GM15510 (cell line): Measurements from ENCODE around the gene HDAC9.

Experiments used
- POLR2A ChIP-seq: IDR thresholded peaks from 3 replicates; pipeline ENCODE4 v1.6.1; 2011; ENCODE audit warnings: borderline replicate concordance; ENCODE audit not compliant: insufficient read length; ENCODE audit errors: extremely low read depth

Gene HDAC9

GRCh38 chr7:18843979-18844378 lies 348.4 kb downstream of the HDAC9 start:
- no peak for TF ChIP-seq POLR2A

GRCh38 chr7:18844735-18845134 lies 349.2 kb downstream of the HDAC9 start:
- no peak for TF ChIP-seq POLR2A

GRCh38 chr7:18845700-18846099 lies 350.2 kb downstream of the HDAC9 start:
- TF ChIP-seq POLR2A = no peak

GRCh38 chr7:18846765-18847215 lies 351.2 kb downstream of the HDAC9 start:
- no peak for TF ChIP-seq POLR2A

GRCh38 chr7:18849130-18849529 lies 353.6 kb downstream of the HDAC9 start:
- TF ChIP-seq POLR2A = no peak

- TF ChIP-seq POLR2A = no peak
Measured at GRCh38 chr7:18855796-18856195, 360.2 kb downstream of the HDAC9 start.

- no peak for TF ChIP-seq POLR2A
Measured at GRCh38 chr7:18858232-18858631, 362.7 kb downstream of the HDAC9 start.

GRCh38 chr7:18859318-18859717 lies 363.8 kb downstream of the HDAC9 start:
- no peak for TF ChIP-seq POLR2A

- TF ChIP-seq POLR2A = no peak
Measured at GRCh38 chr7:18860221-18860620, 364.7 kb downstream of the HDAC9 start.

- TF ChIP-seq POLR2A = no peak
Measured at GRCh38 chr7:18861514-18862118, 366.1 kb downstream of the HDAC9 start.

- TF ChIP-seq POLR2A = no peak
Measured at GRCh38 chr7:18864967-18865366, 369.4 kb downstream of the HDAC9 start.

GRCh38 chr7:18866359-18867036 lies 370.9 kb downstream of the HDAC9 start:
- no peak for TF ChIP-seq POLR2A

- TF ChIP-seq POLR2A = no peak
Measured at GRCh38 chr7:18872344-18872743, 376.8 kb downstream of the HDAC9 start.

GRCh38 chr7:18873734-18874336 lies 378.3 kb downstream of the HDAC9 start:
- TF ChIP-seq POLR2A = no peak

GRCh38 chr7:18874880-18875279 lies 379.3 kb downstream of the HDAC9 start:
- TF ChIP-seq POLR2A = no peak

- no peak for TF ChIP-seq POLR2A
Measured at GRCh38 chr7:18877874-18878273, 382.3 kb downstream of the HDAC9 start.
